Lower lobe of right lung (tissue), 2 donors: Measurements from ENCODE around the gene GPX4. TPM values are rescaled to one million over a fixed set of nuclear protein-coding genes. Genes with fewer than 3 reads are reported as not detected.

Source experiments
- ATAC-seq, 2 donors: fragments of 200-7000 bp; cut with Tn5 transposase; one replicate each; pipeline ENCODE4 v1.9.1; 2020 to 2022; ENCODE audit warnings: mild to moderate bottlenecking in 2 of 2, moderate library complexity in 2 of 2
- DNase-seq: peaks from one replicate; pipeline ENCODE4 v3.0.0-alpha.2; 2020
- H3K27ac ChIP-seq: fragments of 200-600 bp; one replicate; pipeline ENCODE4 v1.8.0; 2022
- H3K27me3 ChIP-seq: fragments of 200-600 bp; one replicate; pipeline ENCODE4 v1.8.0; 2022; ENCODE audit warnings: low read depth
- H3K36me3 ChIP-seq: fragments of 200-600 bp; one replicate; pipeline ENCODE4 v1.8.0; 2022; ENCODE audit warnings: mild to moderate bottlenecking
- H3K4me1 ChIP-seq: fragments of 200-600 bp; one replicate; pipeline ENCODE4 v1.8.0; 2022
- H3K4me3 ChIP-seq: fragments of 200-600 bp; one replicate; pipeline ENCODE4 v1.8.0; 2022; ENCODE audit warnings: mild to moderate bottlenecking
- H3K9me3 ChIP-seq: fragments of 200-600 bp; one replicate; pipeline ENCODE4 v1.8.0; 2022
- CTCF ChIP-seq: fragments of 200-600 bp; IDR thresholded peaks from one replicate; pipeline ENCODE4 v1.8.0; 2022; ENCODE audit warnings: antibody characterized with exemption, mild to moderate bottlenecking
- intact Hi-C: fragments of 100-400 bp; cut with DNase I; formaldehyde crosslinking; loops from one replicate; pipeline ENCODE4 v1.11.0; 2022
- total RNA-seq: library from RNA; stranded (reverse); fragmentation: NEBNext Ultra II Directional; extraction: Animal tissue kit (Norgen Biotek cat#: 25700); gene quantifications from one replicate; pipeline ENCODE4 v1.2.1, GENCODE V29; 2021
- donor health status: DM: no; HTN: yes; CAD: no; lungs with severe emphysema.

The GPX4 gene
- total RNA-seq, 1 donor from 2014 or later, result 378 TPM

GRCh38 chr19:1108291-1109031, 4.7 kb downstream of the GPX4 start:
- H3K9me3 ChIP-seq, result no peaks in the 10 kb centered on the region
- H3K27me3 ChIP-seq, result no peaks in the 10 kb centered on the region
- no peak overlapping the region for H3K4me3 ChIP-seq
- no peak for ATAC-seq
- no peak overlapping the region for H3K27ac ChIP-seq
- no peak for TF ChIP-seq CTCF
- peaks cover 36% of the 10 kb centered on the region for H3K4me1 ChIP-seq
- H3K36me3 ChIP-seq, result peaks cover 73% of the 10 kb centered on the region
- intact Hi-C loops, result no loop called here
- DNase-seq, result no peak

- intact Hi-C loops, result no loop called here
- H3K27me3 ChIP-seq, result no peaks in the 10 kb centered on the region
- no peak overlapping the region for H3K27ac ChIP-seq
- TF ChIP-seq CTCF, result no peak
- H3K4me3 ChIP-seq, result no peak overlapping the region
- H3K9me3 ChIP-seq, result no peaks in the 10 kb centered on the region
- no peak for ATAC-seq
- DNase-seq, result no peak
- peaks cover 42% of the 10 kb centered on the region for H3K4me1 ChIP-seq
- H3K36me3 ChIP-seq, result peaks cover 79% of the 10 kb centered on the region
Measured at GRCh38 chr19:1109032-1109551, 5.3 kb downstream of the GPX4 start.

GRCh38 chr19:1109697-1110671, 6.2 kb downstream of the GPX4 start:
- Histone ChIP-seq H3K9me3 (no peaks in the 10 kb centered on the region), H3K27ac (no peak overlapping the region), H3K4me3 (no peak overlapping the region), H3K36me3 (peaks cover 88% of the 10 kb centered on the region), H3K4me1 (peaks cover 44% of the 10 kb centered on the region), H3K27me3 (no peaks in the 10 kb centered on the region)
- intact Hi-C loops, result no loop called here
- ATAC-seq (no peak), DNase-seq (no peak)
- TF ChIP-seq CTCF, result no peak

GRCh38 chr19:1110809-1111640, 7.2 kb downstream of the GPX4 start:
- Histone ChIP-seq H3K4me3 (no peak overlapping the region), H3K27ac (peak overlapping the region; percentile 31), H3K9me3 (no peaks in the 10 kb centered on the region), H3K36me3 (peaks cover 96% of the 10 kb centered on the region), H3K27me3 (no peaks in the 10 kb centered on the region), H3K4me1 (peaks cover 34% of the 10 kb centered on the region)
- TF ChIP-seq CTCF, result no peak
- ATAC-seq, result no peak
- intact Hi-C loops, result no loop called here
- no peak for DNase-seq
